T-helper 1 cell treated with Interleukin-12 subunit alpha and Interleukin-12 subunit beta and Interleukin-4 antibody, amounts not matched to agents 30 ng/mL and 1 ng/mL, for 36 hours (primary cell): ENCODE data around the gene SEPTIN12. TPM values are rescaled to one million over a fixed set of nuclear protein-coding genes. Genes with fewer than 3 reads are reported as not detected.

Experiments
- intact Hi-C: fragments of 100-400 bp; cut with micrococcal nuclease; formaldehyde crosslinking; loops from one replicate; pipeline ENCODE4 v1.15.1; 2024
- total RNA-seq: library from RNA; stranded (reverse); gene quantifications from 2 replicates; pipeline ENCODE4 v1.2.3, GENCODE V29; 2022

Gene SEPTIN12
- total RNA-seq, 1 donor from 2014 or later: not detected

- intact Hi-C loops: loop anchor here (1.0 to 5.0 kb wide), 4 partner anchors 179 to 551 kb away; partner anchors contain the start of genes CORO7, MGRN1 and NAGPA
These were observed 15.3 kb upstream of the SEPTIN12 start for GRCh38 chr16:4803401-4803844.

GRCh38 chr16:4802659-4803287 lies 14.6 kb upstream of the SEPTIN12 start:
- intact Hi-C loops: loop anchor here (1.0 to 5.0 kb wide), 11 partner anchors 34 to 550 kb away; partner anchors contain the start of genes ALG1, ANKS3, CORO7 and DNAAF8

DNA sequence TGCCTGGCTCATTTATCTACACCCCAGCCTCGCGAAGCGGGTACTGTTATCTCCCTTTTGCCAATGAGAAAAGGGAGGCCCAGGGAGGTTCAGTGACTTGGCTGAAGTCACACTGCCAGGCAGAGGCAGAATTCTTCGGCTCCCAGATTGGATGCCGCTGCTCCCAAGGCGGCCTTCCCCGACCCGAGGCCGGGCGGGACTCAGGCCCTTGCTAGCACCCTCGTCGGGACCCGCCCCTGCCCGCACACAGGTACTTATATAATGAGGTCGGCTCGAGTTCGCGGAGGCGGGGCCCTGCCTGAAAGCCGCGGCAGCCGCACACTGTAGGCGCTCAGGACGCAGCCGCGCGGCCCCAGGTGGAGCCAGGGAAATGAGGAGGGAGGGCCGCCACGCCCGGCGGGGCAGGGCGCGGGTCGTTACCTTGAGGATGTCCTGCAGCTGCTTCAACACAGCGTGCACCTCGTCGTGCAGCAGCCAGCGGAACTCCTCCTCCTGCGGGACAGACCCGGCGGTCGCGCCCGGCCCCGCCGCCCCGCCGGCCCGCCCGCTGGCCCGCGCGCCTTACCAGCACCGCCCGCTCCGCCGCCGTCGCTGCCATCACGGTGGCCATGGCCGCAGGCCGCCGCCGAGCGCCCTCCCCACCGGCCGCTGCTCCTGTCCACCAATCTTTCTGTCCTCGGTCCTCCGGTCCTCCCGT lies 14.0 kb upstream of the SEPTIN12 start, which contains the start of gene ROGDI:
TSS of gene ROGDI (minus strand) at position 672 of the 697 bp plus-strand sequence. CDS start at position 610, 62 bp downstream.
- intact Hi-C loops: loop anchor here (1.0 to 5.0 kb wide), 10 partner anchors 34 to 550 kb away; partner anchors contain the start of genes ALG1, ANKS3, CORO7 and DNAAF8

DNA sequence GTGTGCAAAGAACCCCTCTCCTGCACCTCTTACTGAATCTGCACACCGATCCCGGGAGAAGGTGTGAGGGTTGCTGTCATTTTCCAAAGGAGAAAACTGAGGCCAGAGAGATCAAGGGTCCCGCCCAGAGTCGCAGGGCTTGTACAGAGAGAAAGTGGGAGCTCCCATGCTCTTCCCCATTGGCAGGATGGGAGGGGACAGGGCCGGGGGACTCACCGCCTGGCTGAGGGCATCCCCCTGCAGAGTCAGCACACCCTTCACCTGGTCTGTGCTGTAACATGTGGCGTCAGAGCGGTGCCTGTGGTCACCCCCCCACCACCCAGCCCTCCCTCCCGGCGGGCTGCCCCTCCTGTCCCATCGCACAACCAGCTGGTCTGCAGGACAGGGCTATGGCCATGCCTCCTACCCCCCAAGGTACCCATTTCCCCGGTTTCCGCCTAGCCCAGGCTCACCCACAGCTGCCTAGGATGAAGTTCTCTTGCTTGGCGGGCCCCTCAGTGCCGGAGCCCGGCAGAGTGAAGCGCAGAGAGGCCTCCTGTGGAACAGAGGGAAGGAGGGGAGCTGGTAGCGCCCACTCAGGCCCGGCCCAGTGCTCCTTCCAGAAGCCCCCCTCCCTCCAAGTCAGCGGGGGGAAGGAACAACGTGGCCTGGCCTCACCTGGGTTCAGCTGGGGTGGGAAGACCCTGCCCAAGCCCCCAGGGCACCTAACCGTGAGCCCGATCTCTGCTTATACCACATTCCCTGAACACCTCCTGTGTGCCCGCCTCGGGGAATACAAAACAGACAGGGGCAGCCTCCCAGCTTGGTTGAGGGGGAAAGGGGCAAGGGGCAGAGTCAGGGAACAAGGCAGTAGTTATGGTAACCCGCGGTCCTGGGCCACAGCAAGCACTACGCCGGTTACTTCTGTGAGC lies 13.2 kb upstream of the SEPTIN12 start:
- intact Hi-C loops: loop anchor here (5.0 kb wide), 1 partner anchor 549 kb away; no protein-coding TSS in a partner anchor

DNA sequence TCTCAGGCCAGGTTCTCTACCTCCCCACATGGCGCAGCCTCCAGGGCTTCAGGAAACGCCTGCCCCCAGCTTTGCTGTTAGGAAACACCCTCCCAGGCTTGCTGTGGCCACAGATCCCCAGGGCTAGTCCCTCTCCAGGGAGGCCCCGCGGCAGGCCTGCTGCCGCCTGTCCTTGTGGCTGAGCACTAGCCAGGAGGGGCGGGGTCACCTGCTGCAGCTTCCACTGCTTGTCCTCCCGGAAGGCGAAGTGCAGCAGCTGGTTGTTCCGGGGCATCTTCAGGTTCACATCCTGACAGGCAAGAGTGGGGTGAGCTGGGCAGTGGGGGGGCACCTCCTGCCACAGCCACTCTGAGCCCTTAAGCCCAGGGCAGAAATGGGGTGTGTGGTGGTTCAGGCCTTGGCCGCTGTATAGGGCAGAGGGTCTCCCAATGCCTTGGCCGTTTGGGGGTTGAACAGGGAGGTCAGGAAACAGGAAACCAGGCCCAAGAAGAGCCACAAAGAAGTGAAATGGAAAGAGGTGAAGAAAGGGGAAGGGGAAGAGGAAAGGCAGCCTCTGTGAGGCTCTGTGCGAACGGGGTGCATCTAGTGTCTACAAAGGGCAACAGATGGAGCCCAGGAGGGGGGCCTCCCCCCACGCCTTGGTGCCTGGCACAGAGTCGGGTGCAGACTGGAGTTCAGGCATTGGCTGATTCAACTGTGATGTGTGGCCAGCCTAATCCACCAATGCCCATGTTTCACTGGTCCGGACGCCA lies 12.3 kb upstream of the SEPTIN12 start:
- intact Hi-C loops: loop anchor here (5.0 kb wide), 1 partner anchor 548 kb away; no protein-coding TSS in a partner anchor

DNA sequence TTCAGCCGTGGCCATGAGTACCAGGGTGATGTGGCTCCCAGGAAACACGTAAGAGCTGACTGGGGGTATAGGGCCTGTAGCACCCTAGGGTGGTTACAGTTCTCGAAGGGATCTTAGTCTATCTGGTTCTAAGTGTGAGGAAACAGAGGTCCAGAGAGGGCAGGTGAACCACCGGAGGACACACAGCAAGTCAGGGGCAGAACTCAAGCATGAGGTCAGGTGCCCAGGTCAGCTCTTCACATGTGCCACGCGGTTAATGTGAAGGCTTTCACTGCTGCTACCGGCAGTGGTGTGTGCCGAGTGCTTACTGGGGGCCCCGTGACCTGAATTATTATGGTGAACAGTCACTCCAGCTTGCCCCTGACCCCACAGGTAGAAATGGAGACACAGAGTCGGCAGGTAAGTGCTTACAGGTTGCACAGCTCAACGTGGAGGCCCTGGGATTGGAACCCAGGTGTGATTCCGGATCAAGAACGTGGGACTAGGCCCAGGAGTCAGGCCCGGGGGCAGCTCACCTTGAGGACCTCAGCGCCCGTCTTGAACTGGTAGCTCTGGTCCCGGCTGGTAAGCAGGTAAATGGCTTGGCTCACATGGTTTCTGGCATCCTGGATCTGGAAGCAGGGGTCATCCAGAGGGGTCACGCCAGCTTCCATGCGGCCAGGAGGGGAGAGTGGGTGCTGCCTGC lies 11.2 kb upstream of the SEPTIN12 start:
- intact Hi-C loops: no loop called here

- intact Hi-C loops: no loop called here
These were observed 10.3 kb upstream of the SEPTIN12 start for GRCh38 chr16:4798456-4798855.

GRCh38 chr16:4797805-4798252 lies 9.7 kb upstream of the SEPTIN12 start:
- intact Hi-C loops: no loop called here

DNA sequence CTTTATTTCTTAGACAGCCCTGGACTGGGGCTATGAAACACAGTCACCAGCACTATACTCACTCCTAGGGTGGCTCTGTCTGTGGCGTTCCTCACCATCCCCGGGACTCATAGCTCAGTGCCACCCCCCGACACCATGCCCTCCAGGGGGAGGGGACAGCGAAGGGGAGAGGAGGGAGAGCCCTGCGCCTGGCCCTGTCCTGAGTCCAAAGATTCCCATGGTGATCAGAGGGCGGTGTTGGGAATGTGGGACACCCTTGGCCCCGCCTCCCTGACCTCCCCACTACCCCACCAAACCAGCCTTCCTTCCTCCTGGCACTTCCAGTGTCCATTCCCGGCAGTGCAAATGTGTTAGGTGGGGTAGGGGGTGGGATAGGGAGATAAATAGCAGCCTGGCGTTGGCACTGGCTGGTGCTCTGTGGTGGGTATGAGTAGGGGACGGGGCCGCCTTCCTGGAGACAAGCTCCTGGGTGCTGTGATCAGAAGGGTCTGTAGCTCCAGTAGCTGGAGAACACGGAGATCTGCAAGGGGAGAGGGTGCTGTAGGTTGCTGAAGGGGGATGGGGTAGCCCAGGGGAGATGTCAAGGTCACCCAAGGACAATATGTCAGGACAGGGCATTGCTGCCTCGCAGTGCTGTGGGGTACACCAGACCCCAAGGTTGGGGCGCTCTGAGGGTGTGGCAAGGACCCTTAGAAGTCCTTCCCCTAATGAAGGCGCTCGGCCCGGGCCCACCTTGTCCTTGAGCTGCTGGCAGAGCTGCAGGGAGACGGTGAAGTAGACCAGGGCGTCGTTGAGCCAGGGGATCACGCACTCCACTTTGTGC lies 9.0 kb upstream of the SEPTIN12 start:
- intact Hi-C loops: no loop called here

- intact Hi-C loops: no loop called here
These were observed 7.9 kb upstream of the SEPTIN12 start for GRCh38 chr16:4795828-4796572.

- intact Hi-C loops: no loop called here
These were observed 7.2 kb upstream of the SEPTIN12 start, which contains the start of gene SMIM22 for GRCh38 chr16:4795181-4795827. Gene SMIM22, plus strand, starts transcription at chr16:4795369. Its CDS starts 366 bp downstream, at chr16:4795735.

GRCh38 chr16:4792951-4793513 lies 4.9 kb upstream of the SEPTIN12 start:
- intact Hi-C loops: no loop called here

- intact Hi-C loops: no loop called here
These were observed 2.7 kb upstream of the SEPTIN12 start for GRCh38 chr16:4790871-4791270.

DNA sequence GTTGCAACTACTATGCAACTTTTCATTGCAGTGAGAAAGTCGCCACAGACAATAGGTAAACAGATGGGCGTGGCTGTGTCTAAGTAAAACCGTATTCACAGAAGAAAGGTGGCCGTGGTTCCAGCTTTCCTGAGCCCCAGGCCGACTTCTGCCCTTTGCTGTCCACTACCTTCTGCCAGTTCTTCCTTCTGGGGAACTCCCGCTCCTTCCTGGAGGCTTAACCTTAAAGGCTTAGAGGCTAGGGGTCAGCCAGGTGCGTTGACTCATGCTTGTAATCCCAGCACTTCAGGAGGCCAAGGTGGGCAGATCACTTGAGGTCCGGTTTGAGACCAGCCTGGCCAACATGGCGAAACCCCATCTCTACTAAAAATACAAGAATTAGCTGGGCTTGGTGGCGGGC lies 2.1 kb upstream of the SEPTIN12 start:
- intact Hi-C loops: no loop called here

GRCh38 chr16:4788910-4789309 lies 765 bp upstream of the SEPTIN12 start:
- intact Hi-C loops: no loop called here

DNA sequence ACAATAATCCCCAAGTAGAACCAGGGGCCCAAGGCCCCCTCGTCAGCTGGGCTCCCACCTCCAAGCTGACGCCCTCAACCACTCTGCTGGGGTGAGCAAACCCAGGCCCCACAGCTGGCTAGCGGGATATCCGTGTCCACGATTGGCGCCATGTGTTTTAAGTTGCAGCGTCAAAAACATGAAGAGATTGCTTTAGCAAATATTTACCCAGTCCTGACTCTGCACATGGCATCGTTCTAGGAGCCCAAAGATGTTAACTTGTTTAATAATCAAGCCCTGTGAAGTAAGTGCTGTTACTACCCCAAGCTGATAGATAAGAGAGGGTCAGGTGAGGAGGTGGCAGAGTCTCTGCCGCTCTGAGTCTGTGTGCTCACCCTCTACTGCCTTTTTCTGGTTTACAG lies 344 bp upstream of the SEPTIN12 start:
- intact Hi-C loops: no loop called here

GRCh38 chr16:4787068-4787467 lies 1.1 kb downstream of the SEPTIN12 start:
- intact Hi-C loops: no loop called here
